ENCODE data around the gene BRAF.
"Not testable (repeated sequence)": the region's sequence is repeated elsewhere in the genome, so short reads cannot be mapped to it uniquely, and the experiment has no call there.

Gene BRAF

DNA sequence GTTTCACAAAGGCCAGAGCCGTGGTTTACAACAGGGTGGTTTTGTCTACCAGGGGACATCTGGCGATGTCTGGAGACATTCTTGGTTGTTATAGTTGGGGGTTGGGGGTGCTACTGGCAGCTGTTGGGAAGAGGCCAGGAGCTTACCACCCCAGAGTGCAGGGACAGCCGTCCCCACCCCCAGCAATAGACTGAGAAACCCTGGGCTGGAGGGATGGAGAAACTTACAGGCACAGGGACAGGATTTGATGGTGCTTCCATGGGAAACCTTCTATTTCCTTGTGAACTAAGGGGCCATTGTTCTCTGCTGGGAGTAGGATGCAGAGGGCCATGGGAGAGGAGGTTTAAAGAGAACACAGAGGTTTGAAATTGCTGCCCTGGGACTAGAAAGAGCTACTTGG, 241.1 kb downstream of the BRAF start:
- DNase-seq (ENCODE audit: insufficient read length) (no peak), FAIRE-seq (no peak)
- TF ChIP-seq POLR2A (IDR thresholded peaks at IDR 0.05; ENCODE audit: low read depth, low read length) (no peak), TAF1 (IDR thresholded peaks at IDR 0.05; ENCODE audit: borderline replicate concordance, low read depth, low read length) (no peak), POLR2AphosphoS5 (IDR thresholded peaks at IDR 0.05; ENCODE audit: low read depth, low read length) (no peak)

DNA sequence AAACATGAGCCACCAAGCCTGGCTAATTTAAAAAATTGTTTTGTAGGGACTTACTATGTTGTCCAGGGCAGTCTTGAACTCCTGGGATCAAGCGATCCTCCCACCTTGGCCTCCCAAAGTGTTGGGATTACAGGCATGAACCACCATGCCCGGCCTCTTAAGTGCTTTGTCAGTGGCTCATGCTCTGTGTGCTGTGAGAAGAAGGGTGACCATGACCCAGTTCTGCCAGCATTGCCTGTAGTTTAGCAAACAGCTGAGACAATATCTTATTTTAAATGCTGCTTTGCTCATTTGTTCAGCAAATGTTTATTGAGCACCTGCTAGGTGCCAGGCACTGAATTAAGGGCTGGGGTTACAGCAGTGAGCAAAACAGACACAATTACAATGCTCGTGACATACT, 243.0 kb downstream of the BRAF start:
- FAIRE-seq (no peak), DNase-seq (ENCODE audit: insufficient read length) (no peak)
- no peak for TF ChIP-seq POLR2A (IDR thresholded peaks at IDR 0.05; ENCODE audit: low read depth, low read length)
- no peak for TF ChIP-seq POLR2AphosphoS5 (IDR thresholded peaks at IDR 0.05; ENCODE audit: low read depth, low read length)
- no peak for TF ChIP-seq TAF1 (IDR thresholded peaks at IDR 0.05; ENCODE audit: borderline replicate concordance, low read depth, low read length)

DNA sequence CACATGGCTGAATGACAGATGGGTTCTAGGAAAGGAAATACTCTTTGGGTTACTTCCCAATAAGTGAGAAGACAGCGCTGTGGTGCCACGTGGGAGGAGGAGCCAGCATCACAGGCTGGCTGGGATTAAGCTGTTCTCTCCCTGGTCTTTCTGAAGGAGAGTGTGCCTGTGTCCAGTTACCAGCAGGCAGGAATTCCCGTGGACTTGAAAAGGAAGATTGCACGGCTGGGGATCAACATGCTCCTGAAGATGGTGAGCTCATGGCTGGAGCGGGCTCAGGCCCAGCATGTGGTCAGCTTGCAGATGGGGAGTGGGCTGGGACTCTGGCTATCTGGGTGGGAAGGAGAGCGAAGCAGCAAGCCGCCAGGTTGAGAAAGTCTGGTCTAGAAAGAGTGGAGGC, 243.8 kb downstream of the BRAF start:
- no peak for FAIRE-seq
- DNase-seq (ENCODE audit: insufficient read length), result no peak
- no peak for TF ChIP-seq POLR2AphosphoS5 (IDR thresholded peaks at IDR 0.05; ENCODE audit: low read depth, low read length)

DNA sequence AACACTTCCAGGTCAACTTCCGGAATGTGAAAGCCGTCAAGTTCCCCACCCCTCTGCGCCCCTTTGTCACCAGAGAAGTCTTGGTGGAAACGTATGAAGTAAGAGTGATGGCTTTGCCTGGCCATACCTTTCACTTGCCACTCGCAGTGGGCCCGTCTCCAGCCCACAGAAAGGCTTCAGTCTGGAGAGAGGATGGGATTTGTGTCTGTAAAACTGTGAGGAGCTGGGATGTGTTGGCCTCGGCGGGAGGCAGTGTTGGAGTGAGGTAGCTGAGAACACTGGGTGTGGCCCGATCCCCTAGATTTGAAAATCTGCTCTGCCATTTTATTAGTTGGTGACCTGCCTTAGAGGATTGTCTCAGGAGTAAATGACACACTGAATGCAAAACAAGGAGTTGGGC, 245.5 kb downstream of the BRAF start:
- DNase-seq (ENCODE audit: insufficient read length) (no peak), FAIRE-seq (no peak)
- TF ChIP-seq POLR2AphosphoS5 (IDR thresholded peaks at IDR 0.05; ENCODE audit: low read depth, low read length) (no peak), TAF1 (IDR thresholded peaks at IDR 0.05; ENCODE audit: borderline replicate concordance, low read depth, low read length) (no peak), POLR2A (IDR thresholded peaks at IDR 0.05; ENCODE audit: low read depth, low read length) (no peak)

DNA sequence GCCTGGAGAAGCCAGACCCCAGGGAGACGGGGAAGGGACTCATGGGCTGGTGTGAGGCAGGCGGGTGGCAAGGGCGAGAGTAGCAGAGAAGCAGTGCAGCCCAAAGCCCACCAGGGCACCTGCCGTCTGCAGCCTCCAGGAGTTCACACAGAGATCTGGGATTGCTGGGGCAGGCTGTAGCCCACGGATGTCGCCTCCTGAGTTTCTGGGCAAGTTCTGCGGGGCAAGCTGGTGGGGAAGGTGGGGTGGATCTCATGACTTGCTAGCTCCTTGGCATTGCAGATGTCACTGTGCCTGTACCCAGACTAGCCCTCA, 246.0 kb downstream of the BRAF start:
- FAIRE-seq (no peak), DNase-seq (ENCODE audit: insufficient read length) (no peak)
- TF ChIP-seq TAF1 (IDR thresholded peaks at IDR 0.05; ENCODE audit: borderline replicate concordance, low read depth, low read length), result no peak

DNA sequence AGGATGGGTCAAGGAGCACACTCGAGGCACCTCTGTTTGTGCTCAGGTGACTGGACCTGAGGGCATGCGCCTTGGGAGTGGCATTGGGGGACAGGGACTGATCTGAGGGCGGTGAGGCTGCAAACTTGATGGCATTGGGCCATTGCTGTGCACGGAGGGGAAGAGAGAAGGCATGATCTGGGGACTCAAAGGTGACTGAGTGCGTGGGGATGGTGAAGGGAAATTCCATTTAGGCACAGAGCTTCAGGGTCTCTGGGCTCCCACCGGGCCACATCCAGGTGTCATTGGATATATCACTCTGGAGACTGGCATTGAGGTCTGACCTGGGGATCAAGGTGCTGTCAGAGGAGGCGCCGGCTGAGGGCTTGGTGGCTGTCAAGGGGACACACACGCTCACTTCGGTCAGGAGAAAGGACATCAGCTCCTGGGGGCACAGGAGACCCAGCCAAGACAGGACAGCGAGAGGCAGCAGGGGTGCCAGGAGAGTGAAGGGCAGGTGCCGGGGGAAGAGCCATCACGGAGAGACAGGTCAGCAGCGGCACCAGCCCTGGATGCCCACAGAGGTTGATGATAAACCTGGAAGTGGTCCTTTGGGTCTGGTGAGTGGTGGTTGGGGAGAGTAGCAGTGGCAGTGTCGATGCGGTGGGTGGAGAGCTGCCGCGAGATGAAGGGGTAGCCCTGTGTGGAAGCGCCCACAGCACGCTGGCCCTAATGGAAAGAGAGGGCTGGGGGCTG, 246.5 kb downstream of the BRAF start:
- DNase-seq (ENCODE audit: insufficient read length), result no peak
- no peak for TF ChIP-seq POLR2AphosphoS5 (IDR thresholded peaks at IDR 0.05; ENCODE audit: low read depth, low read length)
- TF ChIP-seq POLR2A (IDR thresholded peaks at IDR 0.05; ENCODE audit: low read depth, low read length), result no peak
- no peak for TF ChIP-seq TAF1 (IDR thresholded peaks at IDR 0.05; ENCODE audit: borderline replicate concordance, low read depth, low read length)
- no peak for FAIRE-seq

DNA sequence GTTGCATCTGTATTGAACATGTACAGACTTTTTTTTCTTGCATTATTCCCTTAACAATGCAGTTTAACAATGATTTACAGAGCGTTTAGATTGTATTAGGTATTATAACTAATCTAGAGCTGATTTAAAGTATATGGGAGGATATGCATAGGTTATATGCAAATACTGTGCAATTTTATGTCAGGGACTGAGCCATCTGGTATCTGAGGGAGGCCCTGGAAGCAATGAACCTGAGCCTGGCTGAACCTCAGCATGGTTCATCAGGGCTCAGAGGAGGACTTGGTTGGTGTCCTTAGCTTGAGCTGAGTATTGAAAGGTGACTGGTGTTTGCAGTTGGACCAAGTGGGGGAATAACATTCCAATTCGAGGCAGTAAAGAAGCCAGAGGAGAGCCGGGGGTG, 247.2 kb downstream of the BRAF start:
- no peak for FAIRE-seq
- TF ChIP-seq POLR2A (IDR thresholded peaks at IDR 0.05; ENCODE audit: low read depth, low read length) (no peak), POLR2AphosphoS5 (IDR thresholded peaks at IDR 0.05; ENCODE audit: low read depth, low read length) (no peak), TAF1 (IDR thresholded peaks at IDR 0.05; ENCODE audit: borderline replicate concordance, low read depth, low read length) (no peak)
- no peak for DNase-seq (ENCODE audit: insufficient read length)

DNA sequence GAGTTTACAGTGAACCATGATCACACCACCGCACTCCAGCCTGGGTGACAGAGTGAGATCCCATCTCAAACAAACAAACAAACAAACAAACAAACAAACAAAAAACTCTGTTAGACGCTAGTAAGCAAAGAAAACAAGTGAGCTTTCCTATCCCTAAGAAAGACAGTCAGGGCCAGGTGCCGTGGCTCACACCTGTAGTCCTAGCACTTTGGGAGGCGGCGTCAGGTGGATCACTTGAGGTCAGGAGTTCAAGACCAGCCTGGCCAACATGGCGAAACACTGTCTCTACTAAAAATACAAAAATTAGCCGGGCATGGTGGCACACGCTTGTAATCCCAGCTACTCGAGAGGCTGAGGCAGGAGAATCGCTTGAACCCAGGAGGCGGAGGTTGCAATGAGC, 247.8 kb downstream of the BRAF start:
- not testable (repeated sequence) for DNase-seq (ENCODE audit: insufficient read length); FAIRE-seq

DNA sequence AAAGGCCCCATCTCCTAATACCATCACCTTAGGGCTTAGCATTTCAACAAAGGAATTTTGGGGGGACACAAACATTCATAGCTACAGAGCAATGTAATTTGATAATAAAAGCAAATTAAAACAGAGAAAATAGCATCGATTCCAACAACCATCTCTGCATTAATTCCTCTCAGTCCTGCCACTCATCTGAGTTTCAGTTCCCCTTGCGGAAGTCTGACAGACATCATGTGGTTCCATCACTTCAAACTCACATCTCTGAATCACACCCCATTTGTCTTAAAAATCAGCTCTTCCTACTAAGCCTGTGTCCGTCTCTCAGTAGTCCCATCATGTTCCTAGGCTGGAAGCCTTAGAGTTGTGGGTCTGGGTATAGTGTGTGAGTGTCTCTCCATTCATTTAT, 248.4 kb downstream of the BRAF start:
- no peak for DNase-seq (ENCODE audit: insufficient read length)

DNA sequence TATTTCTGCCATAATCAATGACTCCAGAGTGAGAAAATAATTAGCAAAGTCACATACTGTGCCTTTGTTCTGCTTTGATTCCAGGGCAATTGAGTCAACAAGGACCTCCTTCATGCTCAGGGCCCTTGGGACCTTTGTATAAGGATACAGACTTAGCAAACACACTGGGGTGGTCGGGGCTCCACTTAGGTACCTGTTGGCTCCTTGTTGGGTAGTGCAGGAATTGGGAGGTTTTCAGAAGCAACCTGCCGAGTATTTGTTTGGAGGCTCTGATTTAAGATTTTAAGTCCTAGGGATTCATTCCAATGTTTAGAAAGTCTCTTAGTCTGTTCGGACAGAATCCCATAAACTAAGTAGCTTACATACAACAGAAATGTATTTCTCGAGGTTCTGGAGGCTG, 249.0 kb downstream of the BRAF start:
- FAIRE-seq (no peak), DNase-seq (ENCODE audit: insufficient read length) (no peak)
- TF ChIP-seq POLR2A (IDR thresholded peaks at IDR 0.05; ENCODE audit: low read depth, low read length), result no peak
- no peak for TF ChIP-seq TAF1 (IDR thresholded peaks at IDR 0.05; ENCODE audit: borderline replicate concordance, low read depth, low read length)
- TF ChIP-seq POLR2AphosphoS5 (IDR thresholded peaks at IDR 0.05; ENCODE audit: low read depth, low read length), result no peak

More for the DNA sequence above, 248.4 kb downstream of the BRAF start:
- TF ChIP-seq POLR2A (IDR thresholded peaks at IDR 0.05; ENCODE audit: low read depth, low read length), result no peak
- no peak for TF ChIP-seq POLR2AphosphoS5 (IDR thresholded peaks at IDR 0.05; ENCODE audit: low read depth, low read length)
- TF ChIP-seq TAF1 (IDR thresholded peaks at IDR 0.05; ENCODE audit: borderline replicate concordance, low read depth, low read length), result no peak
- FAIRE-seq, result peak; percentile 95

DNA sequence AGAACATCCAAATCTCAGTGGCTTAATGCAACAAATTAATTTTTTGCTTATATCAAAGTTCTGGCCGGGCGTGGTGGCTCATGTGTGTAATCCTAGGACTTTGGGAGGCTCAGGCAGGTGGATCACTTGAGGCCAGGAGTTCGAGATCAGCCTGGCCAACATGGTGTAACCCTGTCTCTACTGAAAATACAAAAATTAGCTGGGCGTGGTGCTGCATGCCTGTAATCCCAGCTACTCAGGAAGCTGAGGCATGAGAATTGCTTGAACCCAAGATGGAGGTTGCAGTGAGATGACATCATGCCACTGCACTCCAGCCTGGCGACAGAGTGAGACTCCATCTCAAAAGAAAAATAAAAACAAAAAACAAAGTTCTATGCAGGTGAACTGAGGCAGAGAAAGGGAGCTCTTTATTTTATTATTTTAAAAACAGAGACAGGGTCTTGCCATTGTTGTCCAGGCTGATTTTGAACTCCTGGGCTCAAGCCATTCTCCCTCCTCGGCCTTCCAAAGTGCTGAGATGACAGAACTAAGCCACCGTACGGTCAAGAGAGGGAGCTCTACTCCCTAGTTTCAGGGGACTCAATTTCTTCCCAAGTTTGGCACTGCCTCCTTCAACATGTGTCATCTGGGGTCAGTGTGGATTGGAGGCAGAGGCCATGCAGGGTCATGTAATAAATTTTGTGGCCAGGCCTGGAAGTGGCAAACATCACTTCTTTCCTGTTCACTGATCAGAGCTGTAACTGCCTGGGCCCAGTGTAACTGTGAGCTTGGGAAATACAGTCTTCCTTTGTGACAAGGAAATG, 249.6 kb downstream of the BRAF start:
- FAIRE-seq, result peak; percentile 71
- TF ChIP-seq POLR2AphosphoS5 (IDR thresholded peaks at IDR 0.05; ENCODE audit: low read depth, low read length) (no peak), TAF1 (IDR thresholded peaks at IDR 0.05; ENCODE audit: borderline replicate concordance, low read depth, low read length) (no peak), POLR2A (IDR thresholded peaks at IDR 0.05; ENCODE audit: low read depth, low read length) (no peak)
- no peak for DNase-seq (ENCODE audit: insufficient read length)

DNA sequence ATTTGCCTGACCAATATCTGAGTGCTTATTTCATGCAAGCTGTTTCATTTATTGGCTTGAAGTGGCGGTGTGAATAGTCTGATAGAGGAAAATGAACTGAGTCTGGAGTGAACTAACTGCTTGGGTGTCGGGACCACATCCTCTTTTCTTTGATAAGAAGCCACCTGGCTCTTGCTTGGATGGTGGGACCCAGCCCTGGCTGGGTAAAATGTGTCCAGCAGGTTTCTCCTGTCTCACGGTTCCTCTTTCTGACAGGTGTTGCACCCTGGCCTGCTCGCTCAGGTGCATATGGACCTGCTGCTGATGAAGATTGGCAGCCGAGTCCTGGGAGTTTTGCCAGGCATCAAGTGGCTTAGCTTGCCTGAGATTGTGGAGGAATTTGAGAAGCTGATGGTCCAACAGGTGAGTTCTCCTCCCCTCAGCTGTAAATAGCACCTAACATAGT, 250.4 kb downstream of the BRAF start:
- DNase-seq (ENCODE audit: insufficient read length), result peak; percentile 43
- peak; percentile 48 for FAIRE-seq

More for the DNA sequence above, 250.4 kb downstream of the BRAF start:
- TF ChIP-seq TAF1 (IDR thresholded peaks at IDR 0.05; ENCODE audit: borderline replicate concordance, low read depth, low read length) (no peak), POLR2AphosphoS5 (IDR thresholded peaks at IDR 0.05; ENCODE audit: low read depth, low read length) (no peak), POLR2A (IDR thresholded peaks at IDR 0.05; ENCODE audit: low read depth, low read length) (no peak)
